IPS DF 19.7 (cell line): ENCODE measurements around the gene SLC47A2.
"Not testable (repeated sequence)": the region's sequence is repeated elsewhere in the genome, so short reads cannot be mapped to it uniquely, and the experiment has no call there.

ENCODE experiments used
- DNase-seq: peaks from one replicate; pipeline ENCODE4 v3.0.0-alpha.2; 2013; ENCODE audit warnings: low read depth, low spot score

SLC47A2 gene, protein sequence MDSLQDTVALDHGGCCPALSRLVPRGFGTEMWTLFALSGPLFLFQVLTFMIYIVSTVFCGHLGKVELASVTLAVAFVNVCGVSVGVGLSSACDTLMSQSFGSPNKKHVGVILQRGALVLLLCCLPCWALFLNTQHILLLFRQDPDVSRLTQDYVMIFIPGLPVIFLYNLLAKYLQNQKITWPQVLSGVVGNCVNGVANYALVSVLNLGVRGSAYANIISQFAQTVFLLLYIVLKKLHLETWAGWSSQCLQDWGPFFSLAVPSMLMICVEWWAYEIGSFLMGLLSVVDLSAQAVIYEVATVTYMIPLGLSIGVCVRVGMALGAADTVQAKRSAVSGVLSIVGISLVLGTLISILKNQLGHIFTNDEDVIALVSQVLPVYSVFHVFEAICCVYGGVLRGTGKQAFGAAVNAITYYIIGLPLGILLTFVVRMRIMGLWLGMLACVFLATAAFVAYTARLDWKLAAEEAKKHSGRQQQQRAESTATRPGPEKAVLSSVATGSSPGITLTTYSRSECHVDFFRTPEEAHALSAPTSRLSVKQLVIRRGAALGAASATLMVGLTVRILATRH

DNA sequence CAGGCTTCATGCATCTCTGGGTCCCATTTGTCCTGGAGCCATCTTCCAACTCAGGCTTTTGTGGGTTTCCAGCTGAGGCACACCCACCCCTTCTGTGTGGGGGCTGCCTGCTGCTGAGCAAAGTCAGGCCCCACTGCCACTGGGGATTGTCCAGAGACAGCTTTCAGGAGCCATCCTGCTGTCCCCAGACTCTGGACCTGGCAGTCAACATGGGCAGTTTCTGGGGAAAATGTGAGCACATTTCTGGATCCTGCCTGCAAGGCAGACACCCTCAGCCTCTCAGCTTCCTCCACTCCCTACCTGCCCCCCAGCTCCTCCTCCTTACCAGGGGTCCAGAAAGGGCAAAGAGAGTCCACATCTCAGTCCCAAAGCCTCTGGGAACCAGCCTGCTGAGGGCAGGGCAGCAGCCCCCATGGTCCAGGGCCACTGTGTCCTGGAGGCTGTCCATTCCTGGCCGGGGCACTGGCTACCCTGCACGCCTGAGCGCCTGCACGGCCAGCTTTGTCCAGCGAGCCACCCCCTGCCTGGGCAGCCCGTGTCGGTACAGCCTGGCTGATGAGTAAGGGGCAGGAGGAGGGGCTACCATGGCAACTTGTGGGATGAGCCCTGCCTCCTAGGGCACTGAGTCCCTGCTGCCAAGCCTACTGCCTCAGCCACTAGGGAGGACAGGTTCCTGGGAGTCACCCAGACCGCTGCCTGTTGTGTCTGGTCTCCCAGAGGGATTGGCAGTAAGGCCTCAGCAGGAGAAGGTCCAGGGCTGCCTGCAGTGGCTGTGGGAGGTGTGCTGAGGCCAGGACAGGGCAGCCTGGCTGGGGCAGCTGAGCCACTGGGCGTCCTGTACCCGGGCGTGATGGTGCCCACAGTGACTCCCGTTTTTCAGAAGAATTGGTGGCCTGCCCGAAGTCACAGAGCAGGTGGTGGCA is at the start of gene SLC47A2:
SLC47A2 (minus strand) TSS at position 477 of the 923 bp plus-strand sequence; CDS start at position 448, 29 bp downstream.
- DNase-seq = no peak

GRCh38 chr17:19766016-19766415 is 49.6 kb upstream of the SLC47A2 start:
- no peak for DNase-seq

- DNase-seq = not testable (repeated sequence)
Observed at GRCh38 chr17:19763991-19764390, 47.6 kb upstream of the SLC47A2 start.

DNA sequence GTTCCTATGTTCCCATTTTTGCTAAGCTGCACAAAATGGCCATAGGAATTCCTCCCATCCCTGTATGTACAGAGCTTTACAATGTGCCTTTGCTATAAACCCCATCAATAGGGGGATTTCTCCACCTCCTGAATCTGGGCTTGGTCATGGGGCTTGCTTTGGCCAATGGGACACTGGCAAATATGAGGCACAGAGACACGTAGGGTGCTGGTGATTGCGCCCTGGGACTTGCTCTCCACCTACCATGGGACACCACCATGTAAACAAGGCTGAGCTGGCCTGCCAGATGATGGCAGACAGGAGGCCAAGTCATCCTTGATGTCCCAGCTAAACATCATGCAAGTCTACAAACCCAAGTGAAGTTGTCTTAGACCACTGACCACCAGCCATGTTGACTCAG is 47.0 kb upstream of the SLC47A2 start:
- DNase-seq = no peak

GRCh38 chr17:19762515-19762961 is 46.2 kb upstream of the SLC47A2 start:
- DNase-seq = peak; percentile 50

- no peak for DNase-seq
Observed at GRCh38 chr17:19760746-19761145, 44.4 kb upstream of the SLC47A2 start.

DNA sequence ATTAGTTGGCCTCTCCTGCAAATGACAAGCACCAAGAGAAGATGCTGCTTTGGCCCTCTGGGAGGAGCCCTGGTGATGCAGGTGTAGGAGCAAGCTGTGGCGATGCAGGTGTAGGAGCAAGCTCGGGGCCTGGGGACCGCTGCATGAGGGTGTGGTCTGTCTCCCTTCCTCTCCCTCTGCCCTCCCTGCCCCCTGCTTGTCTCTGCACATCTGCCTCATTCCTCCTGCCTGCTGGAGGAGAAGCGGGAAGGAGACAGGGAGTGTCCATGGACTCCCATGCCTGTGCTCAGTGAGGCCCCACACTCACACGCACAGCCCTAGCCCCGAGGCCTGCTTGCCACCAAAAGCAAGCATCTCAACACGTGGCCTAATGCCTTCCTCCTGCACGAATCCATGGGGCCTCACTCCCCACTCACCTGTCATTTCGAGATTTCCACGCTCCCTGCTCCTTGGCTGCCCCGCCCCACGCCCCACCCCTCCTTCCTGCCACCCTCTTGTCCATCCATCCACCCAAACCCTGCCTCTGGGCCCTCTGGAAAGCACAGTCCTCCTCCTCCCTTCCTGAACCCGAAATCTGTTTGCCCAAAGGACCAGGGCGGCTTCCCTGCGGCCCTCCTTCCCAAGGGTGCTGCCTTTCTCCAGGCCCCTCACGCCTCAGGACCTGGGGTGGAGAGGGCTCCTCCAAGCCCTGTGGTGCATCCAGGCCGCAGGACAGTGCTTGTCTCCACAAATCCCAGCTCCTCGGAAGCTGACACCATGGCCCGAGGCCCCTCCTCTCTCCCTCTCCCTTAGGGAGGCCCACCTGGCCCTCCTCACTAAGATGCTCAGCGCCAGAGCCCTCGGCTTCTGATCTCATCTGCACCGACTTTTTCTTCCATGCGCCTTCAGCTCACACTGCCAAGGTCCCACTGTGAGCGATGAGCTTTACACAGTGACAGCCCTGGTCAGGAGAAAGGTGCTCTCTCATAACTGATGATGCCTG is 43.5 kb upstream of the SLC47A2 start:
- no peak for DNase-seq

GRCh38 chr17:19757536-19758180 is 41.3 kb upstream of the SLC47A2 start:
- no peak for DNase-seq

GRCh38 chr17:19756546-19756945 is 40.2 kb upstream of the SLC47A2 start:
- DNase-seq = no peak

- no peak for DNase-seq
Observed at GRCh38 chr17:19755821-19756510, 39.6 kb upstream of the SLC47A2 start.

GRCh38 chr17:19755392-19755791 is 39.0 kb upstream of the SLC47A2 start:
- DNase-seq = no peak

- no peak for DNase-seq
Observed at GRCh38 chr17:19753661-19754463, 37.5 kb upstream of the SLC47A2 start.

DNA sequence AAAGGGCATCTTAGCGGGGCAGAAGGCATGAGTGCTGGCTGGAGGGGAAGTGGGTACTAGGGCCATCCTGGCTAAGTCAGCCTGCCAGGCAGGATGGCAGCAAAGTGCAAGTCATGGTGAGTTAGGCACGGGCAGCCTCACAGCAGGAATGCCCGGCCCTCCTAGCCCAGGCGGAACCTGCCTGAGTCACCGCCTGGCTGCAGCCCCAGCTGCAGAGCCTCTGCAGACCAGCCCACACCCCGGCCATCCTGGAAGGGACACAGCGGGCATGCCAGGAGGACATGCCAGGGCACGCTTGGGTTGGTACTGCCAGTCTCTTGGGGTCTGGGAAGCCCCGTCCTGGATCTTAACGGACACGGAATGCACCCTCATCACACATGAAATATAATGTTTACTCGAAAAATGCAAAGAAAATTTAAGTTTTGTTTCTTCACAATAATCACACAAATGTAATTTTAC is 36.7 kb upstream of the SLC47A2 start:
- no peak for DNase-seq

- no peak for DNase-seq
Observed at GRCh38 chr17:19752216-19753050, 36.0 kb upstream of the SLC47A2 start.

DNA sequence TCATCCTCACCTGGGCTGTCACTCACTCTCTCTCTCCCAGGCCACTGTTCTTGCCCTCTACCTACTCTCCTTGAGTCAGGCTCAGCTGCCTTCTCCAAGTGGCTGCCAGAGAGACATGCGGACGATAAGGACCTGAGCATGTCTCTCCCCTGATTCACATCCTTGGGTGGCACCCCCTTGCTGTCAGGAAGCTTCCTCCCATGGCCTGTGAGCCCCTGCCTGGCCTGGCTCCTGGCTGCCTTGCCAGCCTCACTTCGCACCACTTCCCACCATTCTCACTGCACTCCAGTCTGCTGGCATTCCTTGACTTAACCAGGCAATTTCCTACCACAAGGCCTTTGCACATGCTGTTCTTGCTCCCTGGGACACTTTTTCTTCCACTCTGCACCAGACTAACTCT is 34.5 kb upstream of the SLC47A2 start:
- no peak for DNase-seq

GRCh38 chr17:19750020-19750572 is 33.7 kb upstream of the SLC47A2 start:
- DNase-seq = no peak

GRCh38 chr17:19748807-19749193 is 32.4 kb upstream of the SLC47A2 start:
- no peak for DNase-seq
